Measurements from ENCODE around the gene SLC12A8.
A peak's percentile ranks its signal among the peaks of the same experiment; 100 is the strongest.

The SLC12A8 gene

GRCh38 chr3:125072301-125072700 lies 140.2 kb downstream of the SLC12A8 start:
- Histone ChIP-seq H3K27me3 (ENCODE audit: control insufficient read depth, insufficient read depth, low read length) (no peaks in the 10 kb centered on the region), H3K9ac (ENCODE audit: low read depth, low read length) (no peak overlapping the region), H3K27ac (ENCODE audit: low read depth, low read length) (no peak overlapping the region), H3K36me3 (ENCODE audit: control insufficient read depth, insufficient read depth, low read length) (no peaks in the 10 kb centered on the region), H3K4me3 (ENCODE audit: low read depth, low read length) (no peak overlapping the region), H3K9me3 (ENCODE audit: control insufficient read depth, insufficient read depth, low read length) (no peaks in the 10 kb centered on the region), H3K4me1 (ENCODE audit: control insufficient read depth, insufficient read depth, low read length) (peaks cover 13% of the 10 kb centered on the region; the same call in 1 of the 2 replicates)

DNA sequence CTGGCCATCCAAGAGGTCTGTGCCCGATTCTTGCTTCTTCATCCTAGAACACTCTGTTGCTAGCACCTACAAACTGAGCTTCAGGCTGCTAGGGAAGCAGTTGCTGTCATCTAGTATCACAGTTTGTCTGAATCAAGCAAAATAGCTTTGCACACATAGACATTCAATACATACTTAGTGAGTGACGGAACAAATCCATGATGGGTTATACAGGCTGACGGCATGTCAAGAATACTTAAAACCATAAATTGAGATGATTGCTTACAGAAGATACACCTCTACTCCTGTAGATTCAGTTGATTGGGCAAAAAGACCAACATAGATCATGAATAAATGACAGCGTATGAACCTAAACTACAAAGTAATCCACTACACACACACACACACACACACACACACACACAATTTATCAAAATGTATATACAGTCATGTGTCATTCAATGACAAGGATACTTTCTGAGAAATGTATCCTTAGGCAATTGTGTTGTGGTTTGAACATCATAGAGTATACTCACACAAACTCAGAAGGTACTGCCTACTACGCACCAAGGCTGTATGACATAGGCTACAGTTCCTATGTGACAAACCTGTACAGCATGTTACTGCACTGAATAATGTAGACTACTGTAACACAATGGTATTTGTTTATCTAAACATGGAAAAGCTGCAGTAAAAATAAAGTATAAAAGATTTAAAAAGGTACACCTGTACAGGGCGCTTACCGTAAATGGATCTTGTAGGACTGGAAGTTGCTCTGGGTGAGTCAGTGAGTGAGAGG lies 142.4 kb downstream of the SLC12A8 start:
- H3K27me3 ChIP-seq (ENCODE audit: control insufficient read depth, insufficient read depth, low read length) = no peaks in the 10 kb centered on the region
- peaks cover 9% of the 10 kb centered on the region; the same call in 1 of the 2 replicates for H3K4me1 ChIP-seq (ENCODE audit: control insufficient read depth, insufficient read depth, low read length)
- no peaks in the 10 kb centered on the region for H3K9me3 ChIP-seq (ENCODE audit: control insufficient read depth, insufficient read depth, low read length)

DNA sequence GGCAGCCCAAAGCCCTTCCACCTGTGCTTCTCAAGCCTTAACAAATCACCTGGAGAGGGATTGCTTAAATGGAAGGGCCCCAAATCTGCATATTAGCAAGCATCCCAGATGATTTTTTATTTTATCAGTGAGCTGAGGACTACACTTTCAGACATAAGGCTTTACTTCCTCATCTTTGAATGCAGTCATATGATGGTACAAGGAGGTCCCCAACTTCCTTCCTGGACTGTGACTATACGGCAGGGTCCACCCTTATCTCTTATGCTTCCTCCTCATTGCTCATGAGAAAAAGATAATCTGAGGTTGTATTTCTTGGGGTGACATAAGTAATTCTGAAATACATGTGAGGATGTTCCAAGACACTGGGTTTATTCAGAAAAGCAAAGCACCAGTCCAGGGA lies 143.1 kb downstream of the SLC12A8 start:
- peaks cover 9% of the 10 kb centered on the region; the same call in 1 of the 2 replicates for H3K4me1 ChIP-seq (ENCODE audit: control insufficient read depth, insufficient read depth, low read length)
- no peaks in the 10 kb centered on the region for H3K27me3 ChIP-seq (ENCODE audit: control insufficient read depth, insufficient read depth, low read length)
- H3K4me3 ChIP-seq (ENCODE audit: low read depth, low read length) = no peak overlapping the region
- H3K36me3 ChIP-seq (ENCODE audit: control insufficient read depth, insufficient read depth, low read length) = no peaks in the 10 kb centered on the region
- no peak overlapping the region for H3K9ac ChIP-seq (ENCODE audit: low read depth, low read length)
- H3K27ac ChIP-seq (ENCODE audit: low read depth, low read length) = no peak overlapping the region
- H3K9me3 ChIP-seq (ENCODE audit: control insufficient read depth, insufficient read depth, low read length) = no peaks in the 10 kb centered on the region

More for the DNA sequence above, 142.4 kb downstream of the SLC12A8 start:
- Histone ChIP-seq H3K36me3 (ENCODE audit: control insufficient read depth, insufficient read depth, low read length) (no peaks in the 10 kb centered on the region), H3K9ac (ENCODE audit: low read depth, low read length) (no peak overlapping the region), H3K27ac (ENCODE audit: low read depth, low read length) (no peak overlapping the region), H3K4me3 (ENCODE audit: low read depth, low read length) (no peak overlapping the region)

DNA sequence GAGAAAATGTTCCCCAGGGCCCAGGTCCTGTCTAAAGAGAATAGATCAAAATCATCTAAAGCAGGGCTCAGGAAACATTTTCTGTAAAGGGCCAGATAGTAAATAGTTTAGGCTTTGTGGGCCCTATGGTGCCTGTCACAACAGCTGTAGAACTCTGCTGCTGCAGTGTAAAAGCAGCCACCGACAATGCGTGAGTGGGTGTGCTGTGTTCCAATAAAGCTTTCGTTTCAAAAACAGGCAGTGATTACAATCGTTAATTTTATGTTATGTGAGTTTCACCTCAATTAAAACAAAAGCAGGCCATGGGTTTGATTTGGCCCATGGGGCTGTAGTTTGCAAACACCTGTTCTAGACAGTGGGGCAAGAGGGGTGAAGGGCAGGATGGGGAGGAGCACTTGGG lies 144.3 kb downstream of the SLC12A8 start:
- Histone ChIP-seq H3K36me3 (ENCODE audit: control insufficient read depth, insufficient read depth, low read length) (no peaks in the 10 kb centered on the region), H3K4me3 (ENCODE audit: low read depth, low read length) (no peak overlapping the region), H3K9me3 (ENCODE audit: control insufficient read depth, insufficient read depth, low read length) (no peaks in the 10 kb centered on the region), H3K27me3 (ENCODE audit: control insufficient read depth, insufficient read depth, low read length) (no peaks in the 10 kb centered on the region), H3K27ac (ENCODE audit: low read depth, low read length) (no peak overlapping the region), H3K4me1 (ENCODE audit: control insufficient read depth, insufficient read depth, low read length) (peaks cover 12% of the 10 kb centered on the region; the same call in 1 of the 2 replicates), H3K9ac (ENCODE audit: low read depth, low read length) (no peak overlapping the region)

DNA sequence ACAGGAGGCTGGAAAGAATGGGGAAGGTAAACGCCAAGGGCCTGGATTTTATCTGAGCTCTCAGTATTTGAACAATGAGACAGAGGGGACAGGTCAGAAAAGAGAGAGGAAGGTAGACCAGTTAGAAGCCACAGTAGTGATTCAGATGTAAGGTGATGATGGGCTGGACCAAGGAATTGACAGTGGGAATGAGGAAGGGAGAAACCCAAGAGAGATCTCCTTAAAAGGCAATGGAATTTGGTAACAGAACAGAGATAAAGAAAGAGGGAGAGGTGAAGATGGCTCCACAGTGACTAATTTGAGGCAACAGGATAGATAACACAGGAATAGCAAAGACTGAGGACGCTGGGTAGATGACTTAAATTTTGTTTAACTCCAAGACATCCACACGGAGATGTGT lies 145.3 kb downstream of the SLC12A8 start:
- H3K9ac ChIP-seq (ENCODE audit: low read depth, low read length) = no peak overlapping the region
- H3K9me3 ChIP-seq (ENCODE audit: control insufficient read depth, insufficient read depth, low read length) = no peaks in the 10 kb centered on the region
- H3K27me3 ChIP-seq (ENCODE audit: control insufficient read depth, insufficient read depth, low read length) = no peaks in the 10 kb centered on the region
- peaks cover 16% of the 10 kb centered on the region; the same call in 1 of the 2 replicates for H3K4me1 ChIP-seq (ENCODE audit: control insufficient read depth, insufficient read depth, low read length)
- peak overlapping the region; percentile 46 for H3K27ac ChIP-seq (ENCODE audit: low read depth, low read length)
- H3K4me3 ChIP-seq (ENCODE audit: low read depth, low read length) = no peak overlapping the region
- H3K36me3 ChIP-seq (ENCODE audit: control insufficient read depth, insufficient read depth, low read length) = no peaks in the 10 kb centered on the region

- no peak overlapping the region for H3K9ac ChIP-seq (ENCODE audit: low read depth, low read length)
- no peak overlapping the region for H3K4me3 ChIP-seq (ENCODE audit: low read depth, low read length)
- peaks cover 29% of the 10 kb centered on the region for H3K4me1 ChIP-seq (ENCODE audit: control insufficient read depth, insufficient read depth, low read length)
- peaks cover 6% of the 10 kb centered on the region for H3K27me3 ChIP-seq (ENCODE audit: control insufficient read depth, insufficient read depth, low read length)
- H3K27ac ChIP-seq (ENCODE audit: low read depth, low read length) = no peak overlapping the region
- H3K9me3 ChIP-seq (ENCODE audit: control insufficient read depth, insufficient read depth, low read length) = no peaks in the 10 kb centered on the region
- H3K36me3 ChIP-seq (ENCODE audit: control insufficient read depth, insufficient read depth, low read length) = no peaks in the 10 kb centered on the region
Measured at GRCh38 chr3:125062904-125063618, 149.5 kb downstream of the SLC12A8 start.

DNA sequence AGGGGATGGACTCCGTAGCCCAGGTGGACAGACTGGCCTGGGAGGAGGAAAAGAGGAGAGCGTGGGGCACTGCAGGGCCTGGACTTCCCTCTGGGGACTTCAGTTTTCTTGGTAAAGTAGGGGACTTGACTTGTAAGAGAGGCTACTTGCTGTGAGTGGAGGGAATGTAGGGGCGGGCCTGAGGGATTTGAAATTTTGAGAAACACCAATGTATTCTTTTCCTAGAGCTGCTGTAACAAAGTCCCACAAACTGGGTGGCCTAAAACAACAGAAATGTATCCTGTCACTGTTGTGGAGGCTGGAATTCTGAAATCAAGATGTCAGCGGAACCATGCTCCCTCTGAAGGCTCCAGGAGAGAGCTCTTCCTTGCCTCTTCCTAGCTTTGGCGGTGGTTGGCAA lies 150.9 kb downstream of the SLC12A8 start:
- Histone ChIP-seq H3K4me3 (ENCODE audit: low read depth, low read length) (no peak overlapping the region), H3K27ac (ENCODE audit: low read depth, low read length) (no peak overlapping the region), H3K27me3 (ENCODE audit: control insufficient read depth, insufficient read depth, low read length) (peaks cover 19% of the 10 kb centered on the region), H3K36me3 (ENCODE audit: control insufficient read depth, insufficient read depth, low read length) (no peaks in the 10 kb centered on the region), H3K9ac (ENCODE audit: low read depth, low read length) (no peak overlapping the region), H3K9me3 (ENCODE audit: control insufficient read depth, insufficient read depth, low read length) (no peaks in the 10 kb centered on the region), H3K4me1 (ENCODE audit: control insufficient read depth, insufficient read depth, low read length) (peaks cover 23% of the 10 kb centered on the region)

- Histone ChIP-seq H3K4me1 (ENCODE audit: control insufficient read depth, insufficient read depth, low read length) (peaks cover 25% of the 10 kb centered on the region), H3K9me3 (ENCODE audit: control insufficient read depth, insufficient read depth, low read length) (no peaks in the 10 kb centered on the region), H3K27me3 (ENCODE audit: control insufficient read depth, insufficient read depth, low read length) (peaks cover 23% of the 10 kb centered on the region), H3K4me3 (ENCODE audit: low read depth, low read length) (no peak overlapping the region), H3K9ac (ENCODE audit: low read depth, low read length) (no peak overlapping the region), H3K36me3 (ENCODE audit: control insufficient read depth, insufficient read depth, low read length) (no peaks in the 10 kb centered on the region), H3K27ac (ENCODE audit: low read depth, low read length) (no peak overlapping the region)
Measured at GRCh38 chr3:125061170-125061569, 151.4 kb downstream of the SLC12A8 start.

GRCh38 chr3:125059488-125060245 lies 152.9 kb downstream of the SLC12A8 start:
- peaks cover 27% of the 10 kb centered on the region for H3K4me1 ChIP-seq (ENCODE audit: control insufficient read depth, insufficient read depth, low read length)
- H3K9ac ChIP-seq (ENCODE audit: low read depth, low read length) = no peak overlapping the region
- no peaks in the 10 kb centered on the region for H3K9me3 ChIP-seq (ENCODE audit: control insufficient read depth, insufficient read depth, low read length)
- peaks cover 31% of the 10 kb centered on the region for H3K27me3 ChIP-seq (ENCODE audit: control insufficient read depth, insufficient read depth, low read length)
- no peak overlapping the region for H3K4me3 ChIP-seq (ENCODE audit: low read depth, low read length)
- H3K27ac ChIP-seq (ENCODE audit: low read depth, low read length) = no peak overlapping the region
- no peaks in the 10 kb centered on the region for H3K36me3 ChIP-seq (ENCODE audit: control insufficient read depth, insufficient read depth, low read length)

DNA sequence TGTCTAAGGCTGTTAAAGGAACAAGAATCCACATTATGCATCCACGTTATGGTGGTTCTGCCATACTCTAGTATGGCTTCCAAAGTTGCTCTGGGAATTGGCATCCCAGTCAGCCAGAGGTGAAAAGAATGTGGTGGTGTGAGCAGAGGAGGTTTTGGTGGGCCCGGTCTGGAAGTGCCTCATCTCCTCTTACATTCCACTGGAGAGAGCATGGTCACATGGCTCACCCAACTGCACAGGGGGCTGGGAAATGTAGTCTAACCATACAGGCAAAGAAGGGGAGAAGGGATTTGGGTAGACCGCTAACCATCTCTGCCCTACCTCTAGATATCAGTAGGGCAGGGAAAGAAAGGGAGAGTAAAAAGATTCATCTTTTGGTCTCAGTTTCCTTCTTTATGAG lies 153.6 kb downstream of the SLC12A8 start:
- no peak overlapping the region for H3K9ac ChIP-seq (ENCODE audit: low read depth, low read length)
- H3K4me1 ChIP-seq (ENCODE audit: control insufficient read depth, insufficient read depth, low read length) = peaks cover 34% of the 10 kb centered on the region
- H3K36me3 ChIP-seq (ENCODE audit: control insufficient read depth, insufficient read depth, low read length) = no peaks in the 10 kb centered on the region
- peaks cover 37% of the 10 kb centered on the region for H3K27me3 ChIP-seq (ENCODE audit: control insufficient read depth, insufficient read depth, low read length)
- H3K4me3 ChIP-seq (ENCODE audit: low read depth, low read length) = no peak overlapping the region
- H3K9me3 ChIP-seq (ENCODE audit: control insufficient read depth, insufficient read depth, low read length) = no peaks in the 10 kb centered on the region
- H3K27ac ChIP-seq (ENCODE audit: low read depth, low read length) = peak overlapping the region; percentile 19

All from HUES48 (cell line).